IMR-90 (cell line): ENCODE measurements around the gene HMX1. TPM values are rescaled to one million over a fixed set of nuclear protein-coding genes. Genes with fewer than 3 reads are reported as not detected.
A peak's percentile ranks its signal among the peaks of the same experiment; 100 is the strongest.

Experiments used
- ATAC-seq: fragments of 200-7000 bp; cut with Tn5 transposase; 2 replicates; pipeline ENCODE4 v1.9.1; 2020; ENCODE audit warnings: low read depth, mild to moderate bottlenecking, moderate library complexity
- BruUV-seq: library from RNA; stranded (reverse); fragments of 400-500 nt; replicated peaks from 2 replicates; lab custom pipeline; 2021; lab: Mats Ljungman, UMichigan
- CTCF ChIA-PET: fragments of 300-600 bp; formaldehyde crosslinking; extraction: SDS; loops from one replicate; lab custom pipeline; 2021; ENCODE audit warnings: antibody characterized with exemption; lab: Yijun Ruan, JAX
- POLR2A ChIA-PET: fragments of 300-600 bp; sonication (Branson Sonifier 250); formaldehyde crosslinking; loops from one replicate; lab custom pipeline; 2022; ENCODE audit warnings: antibody characterized with exemption; ENCODE audit not compliant: unreplicated experiment; lab: Charles Lee
- DNase-seq: peaks from one replicate; pipeline ENCODE4 v3.0.0; 2013
- H2AFZ ChIP-seq: replicated peaks from 2 replicates; pipeline ENCODE3; 2013; ENCODE audit warnings: low read length, mild to moderate bottlenecking; ENCODE audit not compliant: poor library complexity
- H2AK5ac ChIP-seq: 2 replicates; pipeline ENCODE4 v1.6.1; 2013; ENCODE audit warnings: low read depth, low read length, inconsistent platforms
- H2AK9ac ChIP-seq: replicated peaks from 2 replicates; pipeline ENCODE3; 2013; ENCODE audit warnings: mild to moderate bottlenecking, low read depth, low read length, moderate library complexity; ENCODE audit not compliant: poor library complexity
- H2BK120ac ChIP-seq: 2 replicates; pipeline ENCODE4 v1.6.1; 2013; ENCODE audit warnings: low read depth, low read length, inconsistent platforms
- H2BK15ac ChIP-seq: 3 replicates; pipeline ENCODE4 v1.6.1; 2013; ENCODE audit warnings: low read depth, low read length, inconsistent platforms
- H2BK20ac ChIP-seq: 2 replicates; pipeline ENCODE4 v1.6.1; 2013; ENCODE audit warnings: low read depth, mild to moderate bottlenecking, inconsistent platforms, low read length, moderate library complexity
- H2BK5ac ChIP-seq: 2 replicates; pipeline ENCODE4 v1.6.1; 2013; ENCODE audit warnings: mild to moderate bottlenecking, low read depth, low read length, inconsistent platforms; ENCODE audit not compliant: poor library complexity, severe bottlenecking
- H3K14ac ChIP-seq: replicated peaks from 2 replicates; pipeline ENCODE4 v1.6.1; 2013; ENCODE audit warnings: low read depth, low read length, inconsistent platforms
- H3K18ac ChIP-seq: 2 replicates; pipeline ENCODE4 v1.6.1; 2013; ENCODE audit warnings: low read depth, low read length, control low read depth
- H3K23ac ChIP-seq: 2 replicates; pipeline ENCODE4 v1.6.1; 2013; ENCODE audit warnings: low read depth, low read length, inconsistent platforms
- H3K27ac ChIP-seq: 2 replicates; pipeline ENCODE4 v1.5.1; 2013; ENCODE audit warnings: mild to moderate bottlenecking, control low read depth, low read length; ENCODE audit not compliant: insufficient read depth
- H3K27me3 ChIP-seq: 2 replicates; pipeline ENCODE4 v1.6.1; 2013; ENCODE audit warnings: low read length; ENCODE audit not compliant: control insufficient read depth, insufficient read depth
- H3K36me3 ChIP-seq: 2 replicates; pipeline ENCODE4 v1.6.1; 2013; ENCODE audit warnings: low read length, mixed read lengths; ENCODE audit not compliant: control insufficient read depth, insufficient read depth
- H3K4ac ChIP-seq: 2 replicates; pipeline ENCODE4 v1.6.1; 2013; ENCODE audit warnings: low read depth, low read length, inconsistent platforms
- H3K4me1 ChIP-seq: 2 replicates; pipeline ENCODE4 v1.6.1; 2013; ENCODE audit warnings: low read length, mixed read lengths; ENCODE audit not compliant: control insufficient read depth, insufficient read depth
- H3K4me2 ChIP-seq: 2 replicates; pipeline ENCODE4 v1.6.1; 2013; ENCODE audit warnings: low read depth, mild to moderate bottlenecking, control low read depth, low read length, moderate library complexity
- H3K4me3 ChIP-seq: 2 replicates; pipeline ENCODE4 v1.5.1; 2013; ENCODE audit warnings: low read depth, mild to moderate bottlenecking, control low read depth, low read length, moderate library complexity; ENCODE audit not compliant: insufficient read depth
- H3K56ac ChIP-seq: 2 replicates; pipeline ENCODE4 v1.6.1; 2013; ENCODE audit warnings: low read length, inconsistent platforms; ENCODE audit not compliant: insufficient read depth; ENCODE audit errors: extremely low read depth
- H3K79me1 ChIP-seq, 2 experiments: 2 replicates each; pipeline ENCODE4 v1.6.1; 2013; ENCODE audit warnings: low read length in 2 of 2, inconsistent platforms in 1 of 2, low read depth in 1 of 2
- H3K9ac ChIP-seq: 2 replicates; pipeline ENCODE4 v1.6.1; 2013; ENCODE audit warnings: low read depth, low read length, control low read depth
- H3K9me1 ChIP-seq: 2 replicates; pipeline ENCODE4 v1.6.1; 2013; ENCODE audit warnings: low read length, inconsistent platforms; ENCODE audit not compliant: insufficient read depth
- H3K9me3 ChIP-seq: 2 replicates; pipeline ENCODE4 v1.6.1; 2013; ENCODE audit warnings: low read length; ENCODE audit not compliant: control insufficient read depth, insufficient read depth
- H4K20me1 ChIP-seq: 2 replicates; pipeline ENCODE4 v1.6.1; 2013; ENCODE audit warnings: low read length, inconsistent platforms; ENCODE audit not compliant: insufficient read depth
- H4K5ac ChIP-seq: 2 replicates; pipeline ENCODE4 v1.6.1; 2013; ENCODE audit warnings: mild to moderate bottlenecking, low read depth, low read length, control low read depth
- H4K8ac ChIP-seq, 2 experiments: 2 replicates each; pipeline ENCODE4 v1.6.1; 2013; ENCODE audit warnings: low read depth in 2 of 2, low read length in 2 of 2, control low read depth in 1 of 2, inconsistent platforms in 1 of 2
- H4K91ac ChIP-seq: 2 replicates; pipeline ENCODE4 v1.6.1; 2013; ENCODE audit warnings: low read depth, low read length, inconsistent platforms; ENCODE audit not compliant: insufficient read depth
- BHLHE40 ChIP-seq: fragments of 150-350 bp; IDR thresholded peaks from 2 replicates; pipeline ENCODE4 v1.6.1; 2016; ENCODE audit warnings: mild to moderate bottlenecking, low read depth, low read length
- MAZ ChIP-seq: IDR thresholded peaks from 2 replicates; pipeline ENCODE4 v1.6.1; 2012; ENCODE audit warnings: low read depth, mild to moderate bottlenecking, low read length, improper control_type of control experiment, moderate library complexity, borderline replicate concordance
- MXI1 ChIP-seq: IDR thresholded peaks from 2 replicates; pipeline ENCODE4 v1.6.1; 2012; ENCODE audit warnings: low read depth, mild to moderate bottlenecking, low read length, moderate library complexity, borderline replicate concordance
- NFE2L2 ChIP-seq: fragments of 150-350 bp; IDR thresholded peaks from 2 replicates; pipeline ENCODE4 v1.6.1; 2016; ENCODE audit warnings: low read depth, mild to moderate bottlenecking, low read length
- RAD21 ChIP-seq: IDR thresholded peaks from 2 replicates; pipeline ENCODE4 v1.6.1; 2012; ENCODE audit warnings: low read length, improper control_type of control experiment
- SMC3 ChIP-seq: fragments of 150-350 bp; IDR thresholded peaks from 2 replicates; pipeline ENCODE4 v1.6.1; 2016; ENCODE audit warnings: low read depth, mild to moderate bottlenecking, antibody characterized with exemption, low read length, moderate library complexity
- WGBS, 2 experiments: methylation state at CpG; one replicate each; pipeline versions ENCODE4 v1.1.5 to v1.1.7; 2013; ENCODE audit warnings: missing lambda C conversion rate in 2 of 2; ENCODE audit not compliant: insufficient read length in 1 of 2; ENCODE audit errors: extremely low coverage in 2 of 2; 5-methylcytosine and 5-hydroxymethylcytosine counted together
- dilution Hi-C: fragments of 300-500 bp; cut with HindIII; formaldehyde crosslinking; loops from one replicate; pipeline ENCODE4 v1.14.3; 2018; ENCODE audit warnings: low sequenced_read_pairs; ENCODE audit not compliant: unreplicated experiment
- in situ Hi-C: fragments of 300-500 bp; cut with MboI; formaldehyde crosslinking; loops from 3 replicates; pipeline ENCODE4 v1.14.3; 2019; ENCODE audit warnings: low sequenced_read_pairs, inconsistent platforms, mixed read lengths
- intact Hi-C: fragments of 100-400 bp; cut with micrococcal nuclease; formaldehyde crosslinking; loops from 2 replicates; pipeline ENCODE4 v1.10.0; 2022
- polyA plus RNA-seq, 3 experiments: library from polyadenylated mRNA; depleted of rRNA; stranded (reverse); fragments of >200 nt; gene quantifications; 2 replicates each; pipeline ENCODE4 v1.2.3, GENCODE V29; 2012; ENCODE audit warnings: low replicate concordance in 1 of 3
- total RNA-seq: library from RNA; depleted of rRNA; stranded (reverse); fragments of >200 nt; gene quantifications from 2 replicates; pipeline ENCODE4 v1.2.3, GENCODE V29; 2012

HMX1 gene
- total and polyA plus RNA-seq, 2 of the 4 experiments (the other 2 are of a cell fraction), result not detected

- DNase-seq, result peak; percentile 1
- no peaks in the 10 kb centered on the region for H3K36me3 ChIP-seq
- no peak overlapping the region for H2AFZ ChIP-seq
- H4K91ac ChIP-seq, result no peak overlapping the region
- no peak overlapping the region for H4K5ac ChIP-seq
- H2BK15ac ChIP-seq, result no peak overlapping the region
- H3K9me1 ChIP-seq, result no peaks in the 10 kb centered on the region
- intact Hi-C loops, result no loop called here
- H3K23ac ChIP-seq, result no peak overlapping the region
- in situ Hi-C loops, result no loop called here
- H3K4me2 ChIP-seq, result no peak overlapping the region
- no peaks in the 10 kb centered on the region for H4K20me1 ChIP-seq
- no peak overlapping the region for H3K27ac ChIP-seq
- ATAC-seq, result no peak
- no peaks in the 10 kb centered on the region for H3K79me1 ChIP-seq
- no peak overlapping the region for H2BK120ac ChIP-seq
- no peak overlapping the region for H2AK5ac ChIP-seq
- no peak overlapping the region for H3K9ac ChIP-seq
- TF ChIP-seq SMC3 (no peak), MAZ (no peak), BHLHE40 (no peak), NFE2L2 (no peak), MXI1 (no peak), RAD21 (no peak)
- peaks cover 45% of the 10 kb centered on the region for H3K27me3 ChIP-seq
- H3K18ac ChIP-seq, result no peak overlapping the region
- H3K14ac ChIP-seq, result no peak overlapping the region
- H2AK9ac ChIP-seq, result no peak overlapping the region
- no peak overlapping the region for H4K8ac ChIP-seq
- no peak overlapping the region for H3K4me3 ChIP-seq
- H3K4me1 ChIP-seq, result no peaks in the 10 kb centered on the region
- 17% methylated on average over 1 of the region's 15 CpGs; no CpG with 5 or more reads in 1 of the 2 experiments for WGBS, 2 experiments
- no peaks in the 10 kb centered on the region for H3K9me3 ChIP-seq
- ChIA-PET CTCF (no interaction called here), POLR2A (no interaction called here)
- no TSS peak for BruUV-seq
- H2BK20ac ChIP-seq, result no peak overlapping the region
- dilution Hi-C loops, result no loop called here
- no peak overlapping the region for H3K4ac ChIP-seq
- H3K56ac ChIP-seq, result no peak overlapping the region
- no peak overlapping the region for H2BK5ac ChIP-seq
Observed at GRCh38 chr4:8891255-8891645, 19.6 kb upstream of the HMX1 start.
